Endothelial cell of umbilical vein (primary cell): ENCODE results near the gene SRRM5. TPM values are rescaled to one million over a fixed set of nuclear protein-coding genes. Genes with fewer than 3 reads are reported as not detected.

Source experiments
- BruUV-seq: library from RNA; stranded (reverse); fragments of 400-500 nt; replicated peaks from 2 replicates; lab custom pipeline; 2021; lab: Mats Ljungman, UMichigan
- CTCF ChIA-PET: fragments of 300-600, 350-600 bp; sonication (Branson Sonifier 250); formaldehyde crosslinking; loops from one replicate; lab custom pipeline; 2021; ENCODE audit warnings: antibody characterized with exemption, inconsistent platforms; lab: Charles Lee
- POLR2A ChIA-PET: fragments of 300-600, 350-600 bp; sonication (Branson Sonifier 250); formaldehyde crosslinking; loops from one replicate; lab custom pipeline; 2021; ENCODE audit warnings: antibody characterized with exemption, inconsistent platforms; lab: Charles Lee
- DNase-seq: peaks from one replicate; pipeline ENCODE4 v3.0.0-alpha.2; 2011; ENCODE audit warnings: low read depth, low spot score
- FAIRE-seq: peaks from 2 replicates; lab custom pipeline; 2011; peaks lifted over from hg19 to GRCh38; lab: Jason Lieb, UNC
- H2AFZ ChIP-seq: 2 replicates; pipeline ENCODE4 v1.6.0; 2012; ENCODE audit warnings: low read depth, low read length, control low read depth, inconsistent platforms
- H3K27ac ChIP-seq: 2 replicates; pipeline ENCODE4 v1.5.1; 2011; ENCODE audit warnings: low read depth, mild to moderate bottlenecking, control low read depth, low read length, moderate library complexity; ENCODE audit not compliant: insufficient read depth
- H3K27me3 ChIP-seq, 2 experiments: 2 replicates each; pipeline versions ENCODE4 v1.6.0 to v1.6.1; 2011; ENCODE audit warnings: low read length in 2 of 2, mixed read lengths in 1 of 2; ENCODE audit not compliant: control insufficient read depth in 2 of 2, insufficient read depth in 2 of 2
- H3K36me3 ChIP-seq, 2 experiments: 2 replicates in 1 of 2; 3 replicates in 1 of 2; pipeline ENCODE4 v1.5.1; 2011; ENCODE audit warnings: low read length in 2 of 2, mild to moderate bottlenecking in 1 of 2, moderate library complexity in 1 of 2; ENCODE audit not compliant: control insufficient read depth in 2 of 2, insufficient read depth in 2 of 2; ENCODE audit errors: extremely low read depth in 1 of 2
- H3K4me1 ChIP-seq: 3 replicates; pipeline ENCODE4 v1.5.1; 2011; ENCODE audit warnings: mild to moderate bottlenecking, low read length; ENCODE audit not compliant: control insufficient read depth, insufficient read depth; ENCODE audit errors: extremely low read depth
- H3K4me2 ChIP-seq: 2 replicates; pipeline ENCODE4 v1.6.1; 2011; ENCODE audit warnings: low read length, control low read depth, mixed read lengths; ENCODE audit not compliant: insufficient read depth
- H3K4me3 ChIP-seq, 3 experiments: fragments of 200-600 bp in 1 of 3; sonication (generic), shearing (Covaris generic) in 1 of 3; replicated peaks in 1 of 3; 2 replicates each; pipeline ENCODE4 v1.5.1; 2011 to 2016; ENCODE audit warnings: control low read depth in 3 of 3, low read length in 3 of 3, mild to moderate bottlenecking in 2 of 3, inconsistent platforms in 1 of 3, low read depth in 1 of 3, moderate library complexity in 1 of 3; ENCODE audit not compliant: insufficient read depth in 1 of 3
- H3K79me2 ChIP-seq: 2 replicates; pipeline ENCODE4 v1.6.0; 2012; ENCODE audit warnings: low read length, inconsistent platforms; ENCODE audit not compliant: control insufficient read depth, insufficient read depth
- H3K9ac ChIP-seq: replicated peaks from 2 replicates; pipeline ENCODE3; 2011; ENCODE audit warnings: low read length, control low read depth; ENCODE audit not compliant: insufficient read depth; ENCODE audit errors: extremely low read depth
- H3K9me1 ChIP-seq: replicated peaks from 3 replicates; pipeline ENCODE4 v1.6.0; 2011; ENCODE audit warnings: mild to moderate bottlenecking, low read length; ENCODE audit not compliant: control insufficient read depth, insufficient read depth; ENCODE audit errors: extremely low read depth
- H3K9me3 ChIP-seq: replicated peaks from 2 replicates; pipeline ENCODE4 v1.5.1; 2012; ENCODE audit warnings: low read length, inconsistent platforms; ENCODE audit not compliant: control insufficient read depth, insufficient read depth
- H4K20me1 ChIP-seq: replicated peaks from 2 replicates; pipeline ENCODE3; 2011; ENCODE audit warnings: mild to moderate bottlenecking, low read length; ENCODE audit not compliant: control insufficient read depth, insufficient read depth; ENCODE audit errors: extremely low read depth
- CTCF ChIP-seq, 2 donors: IDR thresholded peaks; 1 replicate in 1 of 2; 2 replicates in 1 of 2; pipeline ENCODE4 v1.5.1; 2011; ENCODE audit warnings: low read length in 2 of 2, mild to moderate bottlenecking in 2 of 2, moderate library complexity in 2 of 2, control low read depth in 1 of 2, inconsistent platforms in 1 of 2, low read depth in 1 of 2; ENCODE audit not compliant: insufficient read depth in 1 of 2; ENCODE audit errors: extremely low read depth in 1 of 2
- EZH2 ChIP-seq: IDR thresholded peaks from 2 replicates; pipeline ENCODE4 v1.6.1; 2012; ENCODE audit warnings: borderline replicate concordance, low read depth, mild to moderate bottlenecking, moderate library complexity, low read length, inconsistent platforms; ENCODE audit not compliant: severe bottlenecking
- FOS ChIP-seq: IDR thresholded peaks from 2 replicates; pipeline ENCODE4 v1.6.1; 2011; ENCODE audit warnings: mild to moderate bottlenecking, low read length, moderate library complexity, borderline replicate concordance; ENCODE audit not compliant: insufficient read depth
- GATA2 ChIP-seq: IDR thresholded peaks from 2 replicates; pipeline ENCODE4 v1.7.0; 2011; ENCODE audit warnings: low read depth, mild to moderate bottlenecking, moderate library complexity, mixed read lengths, low read length; ENCODE audit not compliant: insufficient read length, insufficient read depth
- JUN ChIP-seq: IDR thresholded peaks from 2 replicates; pipeline ENCODE4 v1.6.1; 2011; ENCODE audit warnings: borderline replicate concordance, low read depth; ENCODE audit not compliant: insufficient read length, insufficient read depth
- MAX ChIP-seq: IDR thresholded peaks from 2 replicates; pipeline ENCODE4 v1.6.1; 2011; ENCODE audit not compliant: insufficient read depth, insufficient read length
- MYC ChIP-seq: IDR thresholded peaks from one replicate; pipeline ENCODE4 v1.6.1; 2011; ENCODE audit warnings: mild to moderate bottlenecking, low read depth, low read length
- POLR2A ChIP-seq: IDR thresholded peaks from 2 replicates; pipeline ENCODE4 v1.6.1; 2012; ENCODE audit warnings: low read depth, mild to moderate bottlenecking, control low read depth, low read length
- POLR2AphosphoS5 ChIP-seq: IDR thresholded peaks from 2 replicates; pipeline ENCODE4 v1.6.1; 2012; ENCODE audit warnings: low read depth, mild to moderate bottlenecking, control low read depth, low read length, moderate library complexity; ENCODE audit not compliant: insufficient read depth
- dilution Hi-C: fragments of 300-500 bp; cut with MboI; formaldehyde crosslinking; loops from one replicate; pipeline ENCODE4 v1.15.0; 2019; ENCODE audit warnings: low sequenced_read_pairs; ENCODE audit not compliant: extremely low pct_ligation_motif_present
- intact Hi-C: fragments of 100-400 bp; cut with micrococcal nuclease; formaldehyde crosslinking; loops from one replicate; pipeline ENCODE4 v1.10.0; 2022
- polyA plus RNA-seq, 4 experiments: library from polyadenylated mRNA; depleted of rRNA in 3 of 4; stranded (reverse) in 3 of 4; unstranded in 1 of 4; fragments of >200 nt; gene quantifications; 2 replicates each; pipeline versions ENCODE4 v1.2.1 to v1.2.3, GENCODE V29; 2011 to 2012; ENCODE audit warnings: missing spikeins in 1 of 4
- total RNA-seq: library from RNA; stranded (reverse); gene quantifications from 2 replicates; pipeline ENCODE4 v1.2.3, GENCODE V29; 2021

The SRRM5 gene
- total and polyA plus RNA-seq, 2 donors (not counting 3 experiments of a cell fraction or from before 2014, with no cell fraction given) = 0.17 to 0.27 TPM

GRCh38 chr19:43595605-43595998 is 16.3 kb upstream of the SRRM5 start:
- DNase-seq (no peak), FAIRE-seq (no peak)
- H3K9me1 ChIP-seq = no peaks in the 10 kb centered on the region
- ChIA-PET CTCF (interaction anchor here (0.6 to 5.7 kb wide), 18 partner anchors 10 to 214 kb away, joined by 3 to 158 read pairs (median 4); partner anchors contain the start of genes PINLYP, XRCC1 and ZNF575), POLR2A (interaction anchor here (0.7 to 0.9 kb wide), 2 partner anchors 36 to 73 kb away, joined by 3 to 6 read pairs; no protein-coding TSS in a partner anchor)
- peak overlapping the region; percentile 26 for H3K4me2 ChIP-seq
- peak overlapping the region; percentile 2 for H2AFZ ChIP-seq
- H3K9me3 ChIP-seq = no peaks in the 10 kb centered on the region
- H3K27me3 ChIP-seq = no peaks in the 10 kb centered on the region
- peaks cover 24% of the 10 kb centered on the region for H3K4me1 ChIP-seq
- peak overlapping the region; percentile 94 for H3K9ac ChIP-seq
- dilution Hi-C loops = no loop called here
- peak overlapping the region; percentile 71 for H3K27ac ChIP-seq
- peak overlapping the region; percentile 69 to 74 (median 72) for H3K4me3 ChIP-seq
- TSS peak; percentile 64 for BruUV-seq
- TF ChIP-seq POLR2AphosphoS5 = no peak
- no peak for TF ChIP-seq JUN
- no peak for TF ChIP-seq MAX
- no peak for TF ChIP-seq POLR2A
- no peak for TF ChIP-seq GATA2
- no peak for TF ChIP-seq EZH2
- TF ChIP-seq CTCF (IDR thresholded peaks at IDR 0.05; ENCODE audit: extremely low read depth in 1 of 2, insufficient read depth in 1 of 2, low read depth in 1 of 2, low read length in 2 of 2) = no peak
- TF ChIP-seq MYC = no peak
- no peak for TF ChIP-seq FOS
- peaks cover 12 to 28% of the 10 kb centered on the region in 2 experiments for H3K36me3 ChIP-seq
- intact Hi-C loops = loop anchor here (1.0 kb wide), 1 partner anchor 148 kb away; no protein-coding TSS in a partner anchor
- H3K79me2 ChIP-seq = peaks cover 40% of the 10 kb centered on the region
- no peaks in the 10 kb centered on the region for H4K20me1 ChIP-seq
